ENCODE results near the gene SLC7A14.

Gene SLC7A14

GRCh38 chr3:170484869-170485268 is 101.0 kb downstream of the SLC7A14 start:
- Histone ChIP-seq H3K4me3 (no peak overlapping the region), H3K27ac (no peak overlapping the region), H3K36me3 (ENCODE audit: insufficient read depth, low read length) (no peaks in the 10 kb centered on the region), H3K9me3 (ENCODE audit: low read depth, low read length) (no peaks in the 10 kb centered on the region), H3K9ac (ENCODE audit: insufficient read length) (no peak overlapping the region)
- DNase-seq (ENCODE audit: low read depth, low spot score): no peak
- no peak for TF ChIP-seq POLR2AphosphoS5 (IDR thresholded peaks at IDR 0.05; ENCODE audit: borderline replicate concordance, low read depth, low read length)
- no peak for TF ChIP-seq EZH2 (IDR thresholded peaks at IDR 0.05)
- TF ChIP-seq FOXP2 (optimal IDR thresholded peaks at IDR 0.05; ENCODE audit: control extremely low read depth, extremely low read length, insufficient read depth): no peak

GRCh38 chr3:170483485-170484262 is 102.2 kb downstream of the SLC7A14 start:
- H3K27ac ChIP-seq: no peak overlapping the region
- H3K4me3 ChIP-seq: no peak overlapping the region
- no peaks in the 10 kb centered on the region for H3K36me3 ChIP-seq (ENCODE audit: insufficient read depth, low read length)
- TF ChIP-seq FOXP2 (optimal IDR thresholded peaks at IDR 0.05; ENCODE audit: control extremely low read depth, extremely low read length, insufficient read depth): no peak
- TF ChIP-seq EZH2 (IDR thresholded peaks at IDR 0.05): no peak
- no peak for TF ChIP-seq POLR2AphosphoS5 (IDR thresholded peaks at IDR 0.05; ENCODE audit: borderline replicate concordance, low read depth, low read length)
- no peak overlapping the region for H3K9ac ChIP-seq (ENCODE audit: insufficient read length)
- no peaks in the 10 kb centered on the region for H3K9me3 ChIP-seq (ENCODE audit: low read depth, low read length)
- no peak for DNase-seq (ENCODE audit: low read depth, low spot score)

DNA sequence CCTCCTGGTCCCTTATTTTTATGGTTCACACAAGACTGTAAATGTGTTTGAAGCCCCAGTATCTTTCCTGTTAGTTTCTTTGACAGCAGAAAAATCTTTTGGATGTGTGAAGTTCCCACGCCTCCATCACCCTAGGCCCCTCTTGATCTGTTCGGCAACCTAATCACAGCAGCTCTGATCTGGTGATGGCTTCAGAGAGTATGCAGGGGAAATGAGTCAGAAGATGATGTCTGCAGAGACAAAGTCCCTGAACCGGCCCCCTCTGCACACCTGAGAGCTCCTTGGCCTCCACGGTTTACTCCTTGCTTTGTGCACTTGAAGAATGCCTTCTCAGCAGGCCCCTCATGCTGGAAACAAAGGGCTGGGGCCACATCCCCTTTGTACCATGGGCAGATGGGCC is 103.7 kb downstream of the SLC7A14 start:
- H3K4me3 ChIP-seq: no peak overlapping the region
- no peak for DNase-seq (ENCODE audit: low read depth, low spot score)
- no peak overlapping the region for H3K27ac ChIP-seq
- no peak for TF ChIP-seq FOXP2 (optimal IDR thresholded peaks at IDR 0.05; ENCODE audit: control extremely low read depth, extremely low read length, insufficient read depth)
- TF ChIP-seq EZH2 (IDR thresholded peaks at IDR 0.05): no peak
- no peak for TF ChIP-seq POLR2AphosphoS5 (IDR thresholded peaks at IDR 0.05; ENCODE audit: borderline replicate concordance, low read depth, low read length)
- H3K9ac ChIP-seq (ENCODE audit: insufficient read length): no peak overlapping the region
- H3K9me3 ChIP-seq (ENCODE audit: low read depth, low read length): no peaks in the 10 kb centered on the region
- no peaks in the 10 kb centered on the region for H3K36me3 ChIP-seq (ENCODE audit: insufficient read depth, low read length)

DNA sequence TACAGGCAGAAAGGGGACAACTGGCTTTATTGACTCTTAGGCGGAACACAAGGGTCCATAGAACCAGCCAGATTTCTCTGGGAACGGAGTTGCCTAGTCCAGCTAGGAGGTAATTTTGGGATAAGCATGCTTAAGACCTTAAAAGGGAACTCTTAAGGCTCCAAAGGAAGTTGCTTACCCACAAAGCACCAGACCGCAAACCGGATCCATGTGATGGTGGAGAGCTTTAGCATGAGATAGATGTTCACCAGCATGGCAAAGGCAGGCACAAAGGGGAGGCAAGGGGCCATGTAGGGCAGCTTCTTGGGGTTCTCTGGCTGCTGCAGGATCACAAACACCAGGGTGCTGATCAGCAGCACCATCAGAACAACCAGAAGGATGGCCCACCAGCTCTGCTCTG is 105.8 kb downstream of the SLC7A14 start:
- no peak for DNase-seq (ENCODE audit: low read depth, low spot score)
- Histone ChIP-seq H3K27ac (no peak overlapping the region), H3K9me3 (ENCODE audit: low read depth, low read length) (no peaks in the 10 kb centered on the region), H3K4me3 (no peak overlapping the region), H3K9ac (ENCODE audit: insufficient read length) (no peak overlapping the region), H3K36me3 (ENCODE audit: insufficient read depth, low read length) (no peaks in the 10 kb centered on the region)
- no peak for TF ChIP-seq POLR2AphosphoS5 (IDR thresholded peaks at IDR 0.05; ENCODE audit: borderline replicate concordance, low read depth, low read length)
- TF ChIP-seq EZH2 (IDR thresholded peaks at IDR 0.05): no peak
- no peak for TF ChIP-seq FOXP2 (optimal IDR thresholded peaks at IDR 0.05; ENCODE audit: control extremely low read depth, extremely low read length, insufficient read depth)

GRCh38 chr3:170477395-170477794 is 108.5 kb downstream of the SLC7A14 start:
- DNase-seq (ENCODE audit: low read depth, low spot score): no peak
- H3K9me3 ChIP-seq (ENCODE audit: low read depth, low read length): no peaks in the 10 kb centered on the region
- TF ChIP-seq EZH2 (IDR thresholded peaks at IDR 0.05): no peak
- H3K27ac ChIP-seq: no peak overlapping the region
- no peak overlapping the region for H3K9ac ChIP-seq (ENCODE audit: insufficient read length)
- H3K4me3 ChIP-seq: no peak overlapping the region
- H3K36me3 ChIP-seq (ENCODE audit: insufficient read depth, low read length): no peaks in the 10 kb centered on the region

- Histone ChIP-seq H3K27ac (no peak overlapping the region), H3K9ac (ENCODE audit: insufficient read length) (no peak overlapping the region), H3K36me3 (ENCODE audit: insufficient read depth, low read length) (no peaks in the 10 kb centered on the region), H3K4me3 (no peak overlapping the region), H3K9me3 (ENCODE audit: low read depth, low read length) (no peaks in the 10 kb centered on the region)
- TF ChIP-seq EZH2 (IDR thresholded peaks at IDR 0.05): no peak
- no peak for TF ChIP-seq FOXP2 (optimal IDR thresholded peaks at IDR 0.05; ENCODE audit: control extremely low read depth, extremely low read length, insufficient read depth)
- no peak for TF ChIP-seq POLR2AphosphoS5 (IDR thresholded peaks at IDR 0.05; ENCODE audit: borderline replicate concordance, low read depth, low read length)
- no peak for DNase-seq (ENCODE audit: low read depth, low spot score)
These were observed 109.6 kb downstream of the SLC7A14 start for GRCh38 chr3:170476291-170476690.

DNA sequence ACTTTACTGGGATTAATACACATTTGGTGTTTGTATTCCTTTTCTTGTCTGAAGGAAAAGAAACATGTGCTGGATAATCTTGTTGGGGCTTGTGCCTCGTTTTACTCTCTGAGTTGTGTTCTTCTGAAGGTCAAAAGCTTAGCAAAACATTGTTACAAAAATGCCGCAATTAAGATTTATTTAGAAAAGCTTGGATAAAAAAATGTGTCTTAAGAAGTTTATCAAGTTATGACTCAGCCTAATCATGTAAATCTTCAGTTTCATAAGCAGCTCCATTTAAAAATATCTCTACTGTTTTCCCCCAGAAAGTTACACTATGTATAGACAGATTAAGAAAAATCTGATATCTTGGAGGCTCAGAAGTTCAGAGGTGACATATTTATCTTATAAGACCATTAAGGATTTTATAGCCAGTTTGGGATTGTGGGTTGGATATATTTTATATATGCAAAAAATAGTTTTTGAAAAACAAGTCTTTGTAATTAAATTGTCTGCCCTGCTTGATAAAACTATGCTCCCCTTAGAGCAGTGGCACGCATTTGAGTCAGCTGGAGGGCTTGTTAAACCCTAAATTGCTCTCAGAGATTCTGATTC is 110.7 kb downstream of the SLC7A14 start:
- no peak for DNase-seq (ENCODE audit: low read depth, low spot score)
- Histone ChIP-seq H3K36me3 (ENCODE audit: insufficient read depth, low read length) (no peaks in the 10 kb centered on the region), H3K9ac (ENCODE audit: insufficient read length) (no peak overlapping the region), H3K9me3 (ENCODE audit: low read depth, low read length) (no peaks in the 10 kb centered on the region), H3K4me3 (no peak overlapping the region), H3K27ac (no peak overlapping the region)
- no peak for TF ChIP-seq POLR2AphosphoS5 (IDR thresholded peaks at IDR 0.05; ENCODE audit: borderline replicate concordance, low read depth, low read length)
- TF ChIP-seq EZH2 (IDR thresholded peaks at IDR 0.05): no peak
- TF ChIP-seq FOXP2 (optimal IDR thresholded peaks at IDR 0.05; ENCODE audit: control extremely low read depth, extremely low read length, insufficient read depth): no peak

DNA sequence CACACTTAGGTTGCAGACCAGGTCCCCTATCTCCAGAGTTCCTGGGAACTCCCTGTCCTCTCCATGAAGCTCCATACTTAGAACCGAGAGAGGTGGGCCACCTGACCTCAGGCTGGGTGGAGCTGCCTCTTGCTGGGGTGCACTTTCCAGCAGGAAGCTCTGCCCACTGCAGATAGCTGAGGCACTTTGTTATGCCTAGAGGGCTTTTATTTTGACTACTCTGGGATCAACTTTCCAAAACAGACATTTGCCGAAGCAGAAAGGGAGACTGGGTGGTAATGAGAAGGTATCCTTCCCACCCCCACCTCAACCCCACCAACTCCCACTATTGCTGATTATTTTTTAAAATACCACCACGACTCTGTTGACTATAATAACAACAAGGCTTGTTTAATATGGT is 112.5 kb downstream of the SLC7A14 start:
- no peak for TF ChIP-seq POLR2AphosphoS5 (IDR thresholded peaks at IDR 0.05; ENCODE audit: borderline replicate concordance, low read depth, low read length)
- no peak for TF ChIP-seq EZH2 (IDR thresholded peaks at IDR 0.05)
- TF ChIP-seq FOXP2 (optimal IDR thresholded peaks at IDR 0.05; ENCODE audit: control extremely low read depth, extremely low read length, insufficient read depth): no peak

More for the DNA sequence above, 112.5 kb downstream of the SLC7A14 start:
- no peak overlapping the region for H3K4me3 ChIP-seq
- DNase-seq (ENCODE audit: low read depth, low spot score): no peak
- no peaks in the 10 kb centered on the region for H3K36me3 ChIP-seq (ENCODE audit: insufficient read depth, low read length)
- H3K9ac ChIP-seq (ENCODE audit: insufficient read length): no peak overlapping the region
- no peak overlapping the region for H3K27ac ChIP-seq
- H3K9me3 ChIP-seq (ENCODE audit: low read depth, low read length): no peaks in the 10 kb centered on the region
